Effector CD8-positive, alpha-beta T cell (primary cell): Measurements from ENCODE around the gene PRPF4.
"Not testable (repeated sequence)": the region's sequence is repeated elsewhere in the genome, so short reads cannot be mapped to it uniquely, and the experiment has no call there.

ENCODE experiments used
- DNase-seq: peaks from one replicate; lab custom pipeline; 2025; lab: John Stamatoyannopoulos, UW

The PRPF4 gene

DNA sequence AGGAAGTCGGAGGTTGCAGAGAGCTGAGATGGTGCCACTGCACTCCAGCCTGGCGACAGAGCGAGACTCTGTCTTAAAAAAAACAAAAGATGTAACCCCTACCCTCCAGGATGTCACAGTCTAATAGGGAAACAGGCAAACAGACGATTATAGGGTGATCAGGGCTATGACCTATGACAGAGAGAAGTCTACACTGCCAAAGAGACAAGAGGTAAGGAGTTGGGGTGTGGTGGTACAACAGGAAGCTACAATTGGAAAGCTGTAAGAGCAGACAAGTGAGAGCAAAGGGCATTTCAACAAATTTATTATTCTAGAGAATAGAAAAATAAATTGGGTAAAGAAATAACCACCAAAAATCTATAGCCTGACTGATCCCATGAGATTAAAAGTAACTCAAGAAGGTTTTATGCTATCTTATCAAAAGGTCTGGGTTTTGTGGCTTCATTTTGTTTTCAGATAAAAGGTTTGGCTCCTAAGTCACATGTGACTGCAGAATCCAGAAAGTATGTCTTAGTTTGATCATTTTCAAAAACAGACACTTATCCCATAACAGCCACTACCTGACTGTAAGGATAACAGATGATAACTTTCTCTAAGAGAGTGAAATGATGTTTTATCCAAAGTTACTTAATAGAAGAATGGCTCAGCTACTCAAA is 7.4 kb upstream of the PRPF4 start:
- no peak for DNase-seq

DNA sequence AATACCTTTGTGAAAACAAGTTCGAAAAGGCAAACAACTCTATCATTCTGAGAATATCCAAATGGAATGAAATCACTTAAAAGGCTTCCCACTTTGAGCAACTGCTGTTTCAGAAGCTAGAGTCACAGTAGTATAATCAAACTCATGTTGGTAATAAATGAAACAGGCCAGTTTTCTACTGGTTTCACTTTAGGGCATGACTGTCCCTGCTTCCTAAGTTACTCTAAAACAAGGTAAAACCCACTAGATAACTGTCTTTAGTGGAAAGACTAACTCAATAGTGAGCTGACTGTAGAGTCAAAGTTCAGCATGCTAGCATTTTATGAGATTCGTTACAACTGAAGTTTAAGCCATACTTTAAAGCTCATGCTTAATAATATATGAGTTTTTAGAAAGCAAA is 6.1 kb upstream of the PRPF4 start:
- no peak for DNase-seq

DNA sequence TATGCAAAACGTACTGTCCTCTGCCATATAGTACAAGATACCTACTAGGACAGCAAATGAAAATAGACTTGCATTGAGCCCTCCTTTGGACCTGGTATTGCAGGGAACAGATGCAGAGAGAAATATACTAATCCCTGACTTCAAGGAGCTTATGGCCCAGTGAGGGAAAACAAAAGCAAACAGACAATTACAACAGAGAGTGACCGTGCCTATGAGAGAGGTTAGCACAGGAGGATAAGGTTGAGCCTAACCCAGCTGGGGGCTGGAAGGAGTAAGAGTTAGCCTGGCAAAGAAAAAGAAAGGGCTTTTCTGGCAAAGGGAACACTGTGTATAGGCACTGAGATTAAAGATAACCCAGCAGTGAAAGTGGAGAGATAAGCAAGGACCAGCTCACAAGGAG is 5.6 kb upstream of the PRPF4 start:
- no peak for DNase-seq

DNA sequence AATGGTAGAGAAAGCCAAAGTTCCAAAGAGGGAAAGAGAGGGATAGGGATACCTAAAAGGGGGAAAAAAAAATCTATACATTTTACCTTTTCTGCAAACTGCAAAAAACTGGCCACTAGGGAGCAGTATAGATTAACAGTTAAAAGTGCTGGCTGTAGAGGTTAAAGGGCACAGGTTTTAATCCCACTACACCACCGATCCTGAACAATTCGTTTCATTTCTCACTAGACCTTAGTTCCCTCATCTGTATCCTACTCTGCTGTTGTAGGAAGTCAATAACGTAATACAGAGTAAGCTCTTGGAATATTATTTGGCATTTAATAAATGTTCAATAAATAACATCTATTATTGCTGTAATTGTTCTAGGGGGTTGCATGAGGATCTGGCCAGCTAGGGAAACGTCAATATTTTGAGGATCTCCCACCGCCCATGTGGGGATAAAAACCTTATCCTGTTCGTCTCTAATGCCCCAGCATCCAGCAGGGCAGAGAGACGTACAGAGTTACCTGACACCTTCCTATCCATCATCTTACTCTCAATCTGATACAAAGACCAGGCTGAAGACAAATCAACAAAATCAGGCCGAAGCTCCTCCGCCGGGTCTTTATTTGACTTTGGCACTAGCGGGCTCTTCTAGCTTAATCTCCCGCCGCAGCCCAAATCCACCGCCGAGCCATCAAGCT is 843 bp upstream of the PRPF4 start:
- DNase-seq = no peak

GRCh38 chr9:113278840-113279239 is 3.4 kb downstream of the PRPF4 start:
- no peak for DNase-seq

DNA sequence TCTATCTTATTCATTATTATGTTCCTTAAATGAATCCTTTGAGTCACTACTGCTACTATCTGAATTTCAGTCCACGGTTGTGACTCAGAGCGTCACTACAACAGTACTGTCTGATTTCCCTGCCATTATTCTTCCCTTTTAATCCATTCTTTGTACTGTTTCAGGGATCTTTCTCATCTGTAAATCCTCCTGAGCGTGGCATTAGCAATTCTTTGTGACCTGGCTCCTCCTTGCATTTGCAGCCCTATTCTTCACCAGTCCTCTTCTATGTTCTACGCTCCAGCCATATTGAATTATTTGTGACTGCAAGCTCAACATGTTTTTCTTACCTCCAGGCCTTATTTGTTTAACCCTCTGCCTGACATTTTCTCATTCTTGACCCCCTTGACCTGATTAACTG is 5.9 kb downstream of the PRPF4 start:
- no peak for DNase-seq

- DNase-seq = no peak
These were observed 13.6 kb downstream of the PRPF4 start for GRCh38 chr9:113289091-113289490.

- no peak for DNase-seq
These were observed 14.7 kb downstream of the PRPF4 start for GRCh38 chr9:113290052-113290607.

- no peak for DNase-seq
These were observed 17.9 kb downstream of the PRPF4 start for GRCh38 chr9:113293285-113293878.

- DNase-seq = not testable (repeated sequence)
These were observed 20.8 kb downstream of the PRPF4 start for GRCh38 chr9:113296247-113296646.

GRCh38 chr9:113296796-113297558 is 21.5 kb downstream of the PRPF4 start:
- DNase-seq = no peak

GRCh38 chr9:113298311-113298710 is 22.9 kb downstream of the PRPF4 start:
- DNase-seq = no peak

DNA sequence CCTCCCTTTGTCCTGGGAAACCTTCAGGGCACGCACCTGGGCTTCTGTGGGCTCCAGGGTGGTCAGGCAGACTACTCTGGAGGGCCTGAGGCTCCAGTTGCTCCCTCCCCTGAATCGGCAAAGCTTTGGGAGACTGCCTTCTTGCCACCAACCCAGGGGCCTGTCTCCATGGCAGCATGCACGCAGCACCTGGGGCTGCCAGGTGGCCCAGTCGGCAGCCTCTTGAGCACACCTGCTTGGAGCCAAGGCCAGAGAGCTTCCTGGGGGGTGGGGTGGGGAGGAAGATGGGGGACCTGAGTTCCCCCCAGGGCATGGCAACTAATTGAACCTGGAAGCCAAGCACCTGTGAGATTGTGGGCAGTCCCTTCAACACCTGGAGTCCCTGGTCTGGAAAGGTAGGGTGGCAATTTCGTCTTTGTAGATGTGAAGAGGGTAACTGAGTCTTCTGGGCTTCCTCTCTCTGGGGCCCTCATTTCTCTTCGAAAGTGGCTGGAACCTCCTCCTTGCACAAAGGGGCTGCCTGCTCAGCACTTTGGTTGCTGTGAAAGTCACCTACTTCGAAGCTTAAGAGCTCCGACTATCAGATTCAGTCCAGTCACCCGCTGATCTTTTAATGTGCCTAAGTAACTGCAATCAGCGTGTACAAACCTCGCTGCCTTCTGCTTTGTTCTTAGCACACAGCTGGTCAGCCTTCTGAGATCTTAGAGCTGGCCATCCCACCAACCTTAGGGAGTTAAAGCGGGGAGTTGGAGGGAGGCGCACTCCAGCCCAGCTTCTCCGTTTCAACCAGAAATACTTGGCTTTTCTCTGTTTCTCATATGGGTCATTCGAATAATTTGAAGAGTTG is 23.7 kb downstream of the PRPF4 start:
- no peak for DNase-seq

DNA sequence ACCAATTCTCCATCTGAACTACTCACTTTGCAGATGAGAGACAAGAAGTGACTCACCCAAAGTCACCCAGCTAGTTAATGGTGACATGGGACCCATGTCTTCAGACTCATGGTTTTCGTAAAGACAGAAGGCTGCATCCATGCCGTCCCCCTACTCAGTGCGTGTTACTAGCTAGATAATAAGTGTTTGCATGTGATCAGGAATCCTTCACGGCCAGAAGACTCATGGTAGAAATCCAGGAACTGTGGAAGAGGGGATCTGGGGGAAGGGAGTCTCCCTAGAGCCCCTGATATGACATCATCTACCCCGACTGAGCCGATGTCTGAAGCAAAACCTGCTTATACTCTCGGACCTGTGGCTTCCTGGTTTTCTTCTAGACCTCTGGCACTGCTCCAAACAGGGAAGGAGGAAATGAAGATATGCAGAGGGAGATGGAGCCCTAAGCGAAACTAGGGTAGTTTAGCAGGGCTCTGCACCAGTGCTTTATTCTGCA is 24.4 kb downstream of the PRPF4 start:
- no peak for DNase-seq

DNA sequence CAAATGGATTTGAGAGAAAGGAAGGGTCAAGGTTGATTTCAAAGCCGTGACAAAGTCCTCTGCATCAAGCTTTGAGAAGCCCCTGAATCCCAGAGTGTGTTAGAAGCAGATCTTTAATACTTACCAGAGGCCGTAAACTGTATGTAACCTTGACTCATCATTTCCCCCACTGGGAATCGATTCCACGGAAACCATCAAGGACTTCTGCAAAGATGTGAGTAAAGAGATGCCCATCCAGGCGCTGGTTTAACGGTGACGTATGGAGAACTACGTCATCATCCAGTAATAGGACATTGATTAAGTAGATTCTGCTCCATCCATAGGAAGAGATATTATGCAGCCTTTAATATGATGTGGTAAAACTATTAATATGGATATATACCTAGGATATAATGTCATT is 26.1 kb downstream of the PRPF4 start:
- no peak for DNase-seq

DNA sequence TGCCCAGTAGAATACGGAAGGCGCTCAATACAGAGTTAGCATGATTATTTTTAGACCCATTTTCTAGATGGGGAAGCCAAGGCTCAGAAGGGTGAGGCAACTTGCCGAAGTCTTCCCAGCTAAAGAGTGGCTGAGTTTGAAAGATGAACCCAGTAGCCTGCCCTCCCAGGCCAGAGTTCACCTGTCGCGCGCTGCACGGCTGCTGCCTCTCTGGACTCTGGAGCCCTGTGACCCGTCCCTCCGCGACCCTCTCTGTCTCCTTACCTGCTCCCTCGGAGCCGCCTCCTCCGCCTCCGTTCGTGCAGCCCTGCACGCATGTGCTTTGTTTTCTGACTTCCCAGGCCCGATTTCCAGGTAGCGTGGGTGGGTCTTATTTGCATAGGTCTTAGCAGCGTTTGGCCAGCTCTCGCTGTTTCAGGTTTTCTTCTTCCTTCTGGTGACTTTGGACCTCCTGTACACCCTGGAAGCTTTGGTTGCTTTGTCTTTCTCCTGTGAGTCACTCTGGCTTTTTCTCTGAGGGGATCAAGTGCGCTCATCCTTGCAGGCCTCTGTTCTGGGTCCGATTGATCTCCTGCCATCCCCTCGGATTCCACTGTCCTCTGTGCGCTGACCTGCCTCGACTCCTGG is 27.4 kb downstream of the PRPF4 start, which contains the start of gene RNF183:
Gene RNF183 (minus strand): TSS at position 585 of the 627 bp plus-strand sequence. CDS start 5,192 bp downstream, outside the sequence.
- no peak for DNase-seq

GRCh38 chr9:113306566-113306965 is 31.1 kb downstream of the PRPF4 start:
- no peak for DNase-seq

DNA sequence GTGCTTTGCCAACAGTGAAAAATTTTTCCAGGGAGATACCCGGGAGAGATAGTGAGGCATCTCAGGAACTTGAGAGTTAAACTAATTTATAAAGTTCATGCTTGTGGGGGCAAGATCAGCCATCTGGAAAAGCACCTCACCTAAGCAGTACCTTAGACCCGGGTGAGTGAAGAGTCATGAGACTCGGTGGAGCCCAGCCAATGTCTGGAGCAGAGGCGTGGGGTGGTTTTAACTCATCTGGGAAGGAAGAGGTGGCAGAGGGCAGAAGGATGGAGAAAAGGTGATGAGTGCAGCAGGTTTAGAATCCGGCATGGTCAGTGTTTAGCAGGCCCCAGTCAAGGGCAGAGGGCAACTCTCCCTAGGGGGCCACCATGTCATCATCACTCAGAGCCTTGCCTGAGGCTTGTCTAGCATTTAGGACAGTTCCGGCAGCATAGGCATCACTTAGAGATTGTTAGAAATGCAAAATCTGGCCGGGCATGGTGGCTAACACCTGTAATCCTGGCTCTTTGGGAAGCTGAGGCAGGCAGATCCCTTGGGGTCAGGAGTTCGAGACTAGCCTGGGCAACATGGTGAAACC is 32.0 kb downstream of the PRPF4 start:
- no peak for DNase-seq

GRCh38 chr9:113309204-113309813 is 33.9 kb downstream of the PRPF4 start:
- DNase-seq = no peak

DNA sequence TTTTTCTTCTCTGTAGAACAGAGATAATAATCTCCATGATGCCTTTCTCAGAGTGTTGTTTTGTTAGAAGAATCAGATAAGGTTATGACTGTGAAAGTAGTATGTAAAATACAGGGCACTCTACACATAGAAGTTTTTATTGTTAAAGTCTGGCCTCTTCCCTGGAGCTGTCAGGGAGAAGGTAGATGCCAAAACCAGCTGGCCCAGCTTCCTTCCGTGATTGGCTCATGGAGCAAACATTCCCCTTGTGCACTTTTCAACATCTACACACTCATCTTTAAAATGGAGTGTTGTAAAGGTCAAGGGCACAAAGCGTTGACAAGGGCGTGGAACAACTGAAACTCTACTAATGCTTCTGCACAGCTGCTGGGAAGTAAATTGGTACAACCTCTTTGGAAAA is 35.1 kb downstream of the PRPF4 start:
- DNase-seq = no peak
